Effector memory CD4-positive, alpha-beta T cell (primary cell): Measurements from ENCODE around the gene TADA1.

Experiments used
- DNase-seq, 3 donors: peaks; one replicate each; pipeline ENCODE4 v3.0.0-alpha.2; 2020
- H3K27ac ChIP-seq: 2 replicates; pipeline ENCODE4 v1.7.0; 2013; ENCODE audit warnings: mild to moderate bottlenecking, low read length, moderate library complexity; ENCODE audit not compliant: insufficient read depth, poor library complexity, severe bottlenecking
- H3K27me3 ChIP-seq: replicated peaks from 2 replicates; pipeline ENCODE4 v1.7.0; 2013; ENCODE audit warnings: mild to moderate bottlenecking, low read length; ENCODE audit not compliant: insufficient read depth, control insufficient read depth, poor library complexity, severe bottlenecking
- H3K36me3 ChIP-seq: 2 replicates; pipeline ENCODE4 v1.7.0; 2013; ENCODE audit warnings: mild to moderate bottlenecking, low read length, moderate library complexity; ENCODE audit not compliant: control insufficient read depth, insufficient read depth
- H3K4me1 ChIP-seq: 2 replicates; pipeline ENCODE4 v1.7.0; 2013; ENCODE audit warnings: low read length, mild to moderate bottlenecking; ENCODE audit not compliant: control insufficient read depth, insufficient read depth, poor library complexity, severe bottlenecking
- H3K4me3 ChIP-seq: 2 replicates; pipeline ENCODE4 v1.7.0; 2013; ENCODE audit warnings: low read length, low read depth, mild to moderate bottlenecking; ENCODE audit not compliant: insufficient read depth, poor library complexity, severe bottlenecking
- H3K9me3 ChIP-seq: 2 replicates; pipeline ENCODE4 v1.7.0; 2013; ENCODE audit warnings: mild to moderate bottlenecking, low read length, moderate library complexity; ENCODE audit not compliant: control insufficient read depth

TADA1 gene

GRCh38 chr1:166910396-166910994 lies 34.4 kb upstream of the TADA1 start:
- no peaks in the 10 kb centered on the region for H3K36me3 ChIP-seq
- H3K4me1 ChIP-seq, result no peaks in the 10 kb centered on the region
- peak; percentile 51 to 60 (median 55) for DNase-seq
- H3K9me3 ChIP-seq, result no peaks in the 10 kb centered on the region
- H3K27me3 ChIP-seq, result no peaks in the 10 kb centered on the region
- H3K4me3 ChIP-seq, result no peak overlapping the region
- H3K27ac ChIP-seq, result no peak overlapping the region

GRCh38 chr1:166908942-166909341 lies 32.9 kb upstream of the TADA1 start:
- H3K4me3 ChIP-seq, result no peak overlapping the region
- DNase-seq, result no peak
- no peaks in the 10 kb centered on the region for H3K27me3 ChIP-seq
- H3K27ac ChIP-seq, result no peak overlapping the region
- H3K9me3 ChIP-seq, result no peaks in the 10 kb centered on the region
- no peaks in the 10 kb centered on the region for H3K4me1 ChIP-seq
- H3K36me3 ChIP-seq, result no peaks in the 10 kb centered on the region

GRCh38 chr1:166907763-166908162 lies 31.7 kb upstream of the TADA1 start:
- Histone ChIP-seq H3K9me3 (no peaks in the 10 kb centered on the region), H3K27me3 (no peaks in the 10 kb centered on the region), H3K27ac (no peak overlapping the region), H3K4me1 (no peaks in the 10 kb centered on the region), H3K36me3 (no peaks in the 10 kb centered on the region), H3K4me3 (no peak overlapping the region)
- DNase-seq, result no peak

- Histone ChIP-seq H3K27me3 (no peaks in the 10 kb centered on the region), H3K4me1 (no peaks in the 10 kb centered on the region), H3K36me3 (no peaks in the 10 kb centered on the region), H3K4me3 (no peak overlapping the region), H3K9me3 (no peaks in the 10 kb centered on the region), H3K27ac (no peak overlapping the region)
- no peak for DNase-seq
Observed at GRCh38 chr1:166907051-166907450, 31.0 kb upstream of the TADA1 start.

GRCh38 chr1:166906647-166907046 lies 30.6 kb upstream of the TADA1 start:
- no peaks in the 10 kb centered on the region for H3K4me1 ChIP-seq
- no peak overlapping the region for H3K4me3 ChIP-seq
- H3K27ac ChIP-seq, result no peak overlapping the region
- no peaks in the 10 kb centered on the region for H3K27me3 ChIP-seq
- no peaks in the 10 kb centered on the region for H3K9me3 ChIP-seq
- no peak for DNase-seq
- H3K36me3 ChIP-seq, result no peaks in the 10 kb centered on the region

- Histone ChIP-seq H3K9me3 (no peaks in the 10 kb centered on the region), H3K36me3 (no peaks in the 10 kb centered on the region), H3K27me3 (no peaks in the 10 kb centered on the region), H3K4me3 (no peak overlapping the region), H3K27ac (no peak overlapping the region), H3K4me1 (no peaks in the 10 kb centered on the region)
- DNase-seq, result no peak
Observed at GRCh38 chr1:166905900-166906299, 29.8 kb upstream of the TADA1 start.

GRCh38 chr1:166905136-166905535 lies 29.1 kb upstream of the TADA1 start:
- Histone ChIP-seq H3K4me3 (no peak overlapping the region), H3K4me1 (no peaks in the 10 kb centered on the region), H3K9me3 (no peaks in the 10 kb centered on the region), H3K27ac (no peak overlapping the region), H3K27me3 (no peaks in the 10 kb centered on the region), H3K36me3 (no peaks in the 10 kb centered on the region)
- DNase-seq, result no peak

- H3K27ac ChIP-seq, result no peak overlapping the region
- H3K9me3 ChIP-seq, result no peaks in the 10 kb centered on the region
- H3K27me3 ChIP-seq, result no peaks in the 10 kb centered on the region
- no peak for DNase-seq
- no peaks in the 10 kb centered on the region for H3K4me1 ChIP-seq
- no peaks in the 10 kb centered on the region for H3K36me3 ChIP-seq
- H3K4me3 ChIP-seq, result no peak overlapping the region
Observed at GRCh38 chr1:166903232-166903631, 27.2 kb upstream of the TADA1 start.

GRCh38 chr1:166902279-166902678 lies 26.2 kb upstream of the TADA1 start:
- Histone ChIP-seq H3K4me1 (no peaks in the 10 kb centered on the region), H3K27me3 (no peaks in the 10 kb centered on the region), H3K9me3 (no peaks in the 10 kb centered on the region), H3K36me3 (no peaks in the 10 kb centered on the region), H3K4me3 (no peak overlapping the region), H3K27ac (no peak overlapping the region)
- DNase-seq, result no peak

- Histone ChIP-seq H3K4me3 (no peak overlapping the region), H3K9me3 (no peaks in the 10 kb centered on the region), H3K36me3 (no peaks in the 10 kb centered on the region), H3K27ac (no peak overlapping the region), H3K4me1 (no peaks in the 10 kb centered on the region), H3K27me3 (no peaks in the 10 kb centered on the region)
- no peak for DNase-seq
Observed at GRCh38 chr1:166900987-166901386, 24.9 kb upstream of the TADA1 start.
